ENCODE measurements around the gene GP1BB. TPM values are rescaled to one million over a fixed set of nuclear protein-coding genes. Genes with fewer than 3 reads are reported as not detected.

GP1BB gene
- total RNA-seq, 4 donors from 2014 or later: 1.5 to 6.6 (median 3.1) TPM

DNA sequence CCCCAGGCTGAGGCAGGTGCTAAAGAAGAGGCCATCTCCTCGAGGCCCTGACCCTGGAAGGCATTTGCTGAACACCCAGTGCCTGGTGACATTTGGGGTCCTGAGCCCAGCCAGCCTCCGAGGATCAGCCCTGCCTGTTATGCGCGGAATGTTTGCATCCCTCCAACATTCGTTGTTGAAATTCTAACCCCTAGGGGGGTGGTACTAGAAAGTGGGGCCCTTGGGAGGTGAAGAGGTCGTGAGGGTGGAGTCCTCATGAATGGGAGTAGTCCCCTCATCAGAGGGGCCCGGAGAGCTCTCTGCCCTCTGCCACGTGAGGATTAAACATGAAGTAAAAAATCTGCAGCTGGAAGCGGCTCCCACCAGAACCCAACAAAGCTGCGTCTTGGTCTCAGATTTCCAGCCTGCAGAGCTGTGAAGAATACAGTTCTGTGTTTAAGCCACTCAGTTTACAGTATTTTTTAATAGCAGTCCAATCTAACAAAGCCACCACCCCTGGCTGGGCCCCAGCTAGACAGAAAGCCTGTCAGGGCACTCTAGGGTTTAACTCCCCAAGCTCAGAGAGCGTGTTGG lies 44.3 kb upstream of the GP1BB start:
- WGBS, 2 donors: 72 to 74% methylated on average over 11 of the region's 11 CpGs
- Histone ChIP-seq H3K4me1 (no peaks in the 10 kb centered on the region), H3K9me3 (no peaks in the 10 kb centered on the region), H3K4me3 (replicated peaks in 1 of 3) (no peak overlapping the region), H3K36me3 (no peaks in the 10 kb centered on the region), H3K27me3 (no peaks in the 10 kb centered on the region), H3K27ac (no peak overlapping the region)
- intact Hi-C loops (cut with DNase I): loop anchor here (2.0 kb wide), 1 partner anchor 38 kb away; no protein-coding TSS in a partner anchor
- no peak for DNase-seq
- no peak for TF ChIP-seq POLR2A (IDR thresholded peaks at IDR 0.05)
- TF ChIP-seq, protein P1, sequence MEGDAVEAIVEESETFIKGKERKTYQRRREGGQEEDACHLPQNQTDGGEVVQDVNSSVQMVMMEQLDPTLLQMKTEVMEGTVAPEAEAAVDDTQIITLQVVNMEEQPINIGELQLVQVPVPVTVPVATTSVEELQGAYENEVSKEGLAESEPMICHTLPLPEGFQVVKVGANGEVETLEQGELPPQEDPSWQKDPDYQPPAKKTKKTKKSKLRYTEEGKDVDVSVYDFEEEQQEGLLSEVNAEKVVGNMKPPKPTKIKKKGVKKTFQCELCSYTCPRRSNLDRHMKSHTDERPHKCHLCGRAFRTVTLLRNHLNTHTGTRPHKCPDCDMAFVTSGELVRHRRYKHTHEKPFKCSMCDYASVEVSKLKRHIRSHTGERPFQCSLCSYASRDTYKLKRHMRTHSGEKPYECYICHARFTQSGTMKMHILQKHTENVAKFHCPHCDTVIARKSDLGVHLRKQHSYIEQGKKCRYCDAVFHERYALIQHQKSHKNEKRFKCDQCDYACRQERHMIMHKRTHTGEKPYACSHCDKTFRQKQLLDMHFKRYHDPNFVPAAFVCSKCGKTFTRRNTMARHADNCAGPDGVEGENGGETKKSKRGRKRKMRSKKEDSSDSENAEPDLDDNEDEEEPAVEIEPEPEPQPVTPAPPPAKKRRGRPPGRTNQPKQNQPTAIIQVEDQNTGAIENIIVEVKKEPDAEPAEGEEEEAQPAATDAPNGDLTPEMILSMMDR (IDR thresholded peaks at IDR 0.05): no peak

DNA sequence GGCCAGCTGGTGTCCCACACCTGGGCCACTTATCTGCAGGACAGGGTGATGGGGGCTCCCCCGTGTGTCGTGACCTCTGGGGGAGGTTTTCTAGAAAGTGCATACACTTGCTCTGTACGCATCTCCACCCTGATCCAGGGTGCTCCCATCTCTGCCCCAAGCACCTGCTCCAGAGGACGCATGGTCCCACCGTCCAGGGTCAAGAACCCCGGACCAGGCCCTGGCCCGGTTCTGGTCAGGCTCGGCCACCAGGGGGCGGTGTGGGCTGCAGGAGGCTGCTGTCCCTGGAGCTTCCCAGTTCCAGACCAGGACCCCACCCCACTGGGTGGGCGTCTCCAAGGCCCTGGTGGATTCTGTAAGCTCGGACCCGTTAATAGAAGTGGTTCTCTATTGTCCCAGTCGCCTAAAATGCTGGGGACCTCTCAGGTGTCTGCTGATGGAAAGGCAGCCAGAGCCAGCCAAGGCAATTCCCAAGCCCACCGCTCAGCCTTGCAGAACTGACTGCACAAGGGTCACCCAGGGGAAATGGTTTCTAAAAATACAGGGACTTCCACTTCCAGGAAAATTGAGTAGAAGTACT lies 43.7 kb upstream of the GP1BB start:
- DNase-seq: peak; percentile 56 to 61
- 36 to 38% methylated on average over 8 to 11 of the region's 14 CpGs for WGBS, 2 donors
- H3K4me3 ChIP-seq (replicated peaks in 1 of 3): no peak overlapping the region

DNA sequence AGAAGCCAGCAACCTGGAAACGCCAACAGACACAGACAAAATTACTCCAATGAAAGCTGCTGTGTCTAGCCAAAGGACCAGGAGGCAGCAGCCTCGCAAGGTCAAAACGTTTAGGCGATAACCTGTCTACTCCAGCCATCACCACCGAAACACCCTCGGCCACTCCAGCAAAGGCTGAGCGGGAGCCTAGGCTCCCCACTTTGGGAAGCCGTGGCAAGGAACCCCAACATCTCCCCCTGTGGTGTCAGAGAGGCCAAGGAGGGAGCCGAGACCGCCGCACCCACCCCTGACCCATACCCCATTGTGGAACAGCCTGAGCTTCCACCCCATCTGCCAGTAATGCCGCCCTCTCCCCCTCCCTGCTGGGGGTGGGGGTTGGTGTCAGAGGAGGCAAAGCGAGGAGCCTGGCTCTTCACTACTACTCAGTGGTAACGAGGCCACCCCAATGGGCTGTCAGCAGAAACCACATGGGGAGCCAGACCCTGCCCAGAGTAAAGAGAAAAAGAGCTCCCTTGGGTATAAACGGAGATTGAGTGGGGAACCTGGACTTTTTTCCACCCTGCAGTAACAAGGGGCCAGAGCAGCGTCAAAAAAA lies 43.0 kb upstream of the GP1BB start:
- Histone ChIP-seq H3K4me1 (no peaks in the 10 kb centered on the region), H3K27ac (no peak overlapping the region), H3K4me3 (replicated peaks in 1 of 3) (no peak overlapping the region), H3K9me3 (no peaks in the 10 kb centered on the region), H3K27me3 (no peaks in the 10 kb centered on the region), H3K36me3 (no peaks in the 10 kb centered on the region)
- no peak for DNase-seq
- no peak for TF ChIP-seq POLR2A (IDR thresholded peaks at IDR 0.05)
- TF ChIP-seq, protein P1 (IDR thresholded peaks at IDR 0.05): no peak
- intact Hi-C loops (cut with DNase I): no loop called here
- 90 to 91% methylated on average over 14 to 16 of the region's 16 CpGs for WGBS, 2 donors

More for the DNA sequence above, 43.7 kb upstream of the GP1BB start:
- Histone ChIP-seq H3K27ac (no peak overlapping the region), H3K9me3 (no peaks in the 10 kb centered on the region), H3K36me3 (no peaks in the 10 kb centered on the region), H3K4me1 (no peaks in the 10 kb centered on the region), H3K27me3 (no peaks in the 10 kb centered on the region)
- no peak for TF ChIP-seq POLR2A (IDR thresholded peaks at IDR 0.05)
- TF ChIP-seq, protein P1 (IDR thresholded peaks at IDR 0.05): peak; percentile 73 to 91 (median 80)
- intact Hi-C loops (cut with DNase I): loop anchor here (2.0 kb wide), 1 partner anchor 37 kb away; no protein-coding TSS in a partner anchor

DNA sequence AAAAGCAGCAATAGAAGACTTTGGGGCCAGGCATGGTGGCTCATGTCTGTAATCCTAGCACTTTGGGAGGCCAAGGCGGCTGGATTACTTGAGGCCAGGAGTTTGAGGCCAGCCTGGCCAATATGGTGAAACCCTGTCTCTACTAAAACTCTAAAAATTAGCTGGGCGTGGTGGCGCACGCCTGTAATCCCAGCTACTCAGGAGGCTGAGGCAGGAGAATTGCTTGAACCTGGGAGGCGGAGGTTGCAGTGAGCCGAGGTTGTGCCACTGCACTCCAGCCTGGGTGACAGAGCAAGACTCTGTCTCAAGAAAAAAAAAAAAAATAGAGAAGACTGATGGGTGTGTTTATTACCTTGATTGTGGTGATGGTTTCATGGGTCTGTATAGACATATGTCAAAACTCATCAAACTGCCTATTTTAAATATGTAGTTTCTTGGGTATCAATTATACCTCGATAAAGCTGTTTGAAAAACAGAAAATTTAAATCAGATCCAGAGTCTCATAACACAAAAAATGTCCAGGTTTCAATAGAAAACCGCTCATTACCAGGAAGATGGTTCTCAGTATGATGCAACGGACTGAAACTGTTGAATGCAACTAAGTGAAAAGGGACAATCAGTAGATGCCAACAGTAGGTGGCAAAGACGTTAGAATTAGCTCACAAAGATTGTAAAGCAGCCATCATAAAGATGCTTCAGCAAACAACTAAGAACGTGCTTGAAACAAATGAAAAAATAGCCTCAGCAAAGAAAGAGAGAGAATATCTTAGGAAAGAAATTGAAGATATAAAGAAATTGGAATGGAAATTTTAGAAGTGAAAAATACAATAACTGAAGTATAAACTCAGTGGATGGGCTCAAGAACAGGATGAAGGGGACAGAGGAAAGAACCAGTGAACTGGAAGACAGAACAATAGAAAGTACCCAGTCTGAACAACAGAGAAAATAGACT lies 42.2 kb upstream of the GP1BB start:
- TF ChIP-seq, protein P1 (IDR thresholded peaks at IDR 0.05): no peak
- TF ChIP-seq POLR2A (IDR thresholded peaks at IDR 0.05): no peak
- Histone ChIP-seq H3K4me1 (no peaks in the 10 kb centered on the region), H3K27me3 (no peaks in the 10 kb centered on the region), H3K4me3 (replicated peaks in 1 of 3) (no peak overlapping the region), H3K36me3 (no peaks in the 10 kb centered on the region), H3K9me3 (no peaks in the 10 kb centered on the region), H3K27ac (no peak overlapping the region)
- WGBS, 2 donors: 89 to 94% methylated on average over 11 of the region's 11 CpGs
- no peak for DNase-seq
- intact Hi-C loops (cut with DNase I): no loop called here
